ENCODE measurements around the gene MLIP.

Gene MLIP

DNA sequence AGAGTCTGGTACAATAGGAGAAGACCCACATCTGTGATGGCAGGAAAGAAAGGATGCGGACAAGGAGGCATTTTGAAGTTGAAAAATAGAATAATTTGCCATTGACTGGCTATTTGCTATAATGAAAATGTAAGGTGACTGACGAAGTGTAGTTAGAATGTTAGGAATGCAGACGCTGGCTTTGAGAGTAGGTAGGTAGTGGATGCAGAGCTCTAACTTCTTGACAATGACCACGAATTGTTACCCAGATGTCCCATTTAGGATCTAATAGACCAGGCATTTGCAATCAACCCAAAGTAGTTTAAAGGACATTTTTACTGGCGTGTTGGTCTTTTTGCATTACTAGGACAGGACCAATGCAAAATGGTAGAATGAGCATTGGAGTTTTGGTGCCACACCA is 14.2 kb downstream of the MLIP start:
- no peak overlapping the region for H3K27ac ChIP-seq
- TF ChIP-seq, protein P1, sequence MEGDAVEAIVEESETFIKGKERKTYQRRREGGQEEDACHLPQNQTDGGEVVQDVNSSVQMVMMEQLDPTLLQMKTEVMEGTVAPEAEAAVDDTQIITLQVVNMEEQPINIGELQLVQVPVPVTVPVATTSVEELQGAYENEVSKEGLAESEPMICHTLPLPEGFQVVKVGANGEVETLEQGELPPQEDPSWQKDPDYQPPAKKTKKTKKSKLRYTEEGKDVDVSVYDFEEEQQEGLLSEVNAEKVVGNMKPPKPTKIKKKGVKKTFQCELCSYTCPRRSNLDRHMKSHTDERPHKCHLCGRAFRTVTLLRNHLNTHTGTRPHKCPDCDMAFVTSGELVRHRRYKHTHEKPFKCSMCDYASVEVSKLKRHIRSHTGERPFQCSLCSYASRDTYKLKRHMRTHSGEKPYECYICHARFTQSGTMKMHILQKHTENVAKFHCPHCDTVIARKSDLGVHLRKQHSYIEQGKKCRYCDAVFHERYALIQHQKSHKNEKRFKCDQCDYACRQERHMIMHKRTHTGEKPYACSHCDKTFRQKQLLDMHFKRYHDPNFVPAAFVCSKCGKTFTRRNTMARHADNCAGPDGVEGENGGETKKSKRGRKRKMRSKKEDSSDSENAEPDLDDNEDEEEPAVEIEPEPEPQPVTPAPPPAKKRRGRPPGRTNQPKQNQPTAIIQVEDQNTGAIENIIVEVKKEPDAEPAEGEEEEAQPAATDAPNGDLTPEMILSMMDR (IDR thresholded peaks at IDR 0.05) = no peak
- no peak for TF ChIP-seq ZFX (IDR thresholded peaks at IDR 0.05; ENCODE audit: borderline replicate concordance)

DNA sequence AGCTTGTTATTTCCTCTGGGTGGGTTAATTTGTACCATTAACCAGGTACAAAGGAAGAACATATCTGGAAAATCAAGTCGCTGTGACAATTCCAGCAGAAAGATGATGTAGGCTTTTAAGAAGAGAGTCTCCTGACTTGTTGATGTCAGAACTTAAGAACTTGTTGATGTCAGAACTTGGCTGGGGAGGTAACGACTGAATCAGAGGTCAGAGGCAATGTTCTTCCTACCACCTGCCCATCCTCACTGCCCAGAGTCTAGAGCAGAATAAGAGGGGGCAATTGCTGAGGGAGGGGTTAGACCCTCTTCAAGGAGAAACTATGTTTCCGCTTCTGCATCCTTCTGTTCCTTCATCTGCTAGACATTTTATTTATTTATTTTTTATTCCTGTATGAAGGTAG is 18.9 kb downstream of the MLIP start:
- TF ChIP-seq ZFX (IDR thresholded peaks at IDR 0.05; ENCODE audit: borderline replicate concordance) = no peak
- TF ChIP-seq, protein P1 (IDR thresholded peaks at IDR 0.05) = no peak
- no peak overlapping the region for H3K27ac ChIP-seq

DNA sequence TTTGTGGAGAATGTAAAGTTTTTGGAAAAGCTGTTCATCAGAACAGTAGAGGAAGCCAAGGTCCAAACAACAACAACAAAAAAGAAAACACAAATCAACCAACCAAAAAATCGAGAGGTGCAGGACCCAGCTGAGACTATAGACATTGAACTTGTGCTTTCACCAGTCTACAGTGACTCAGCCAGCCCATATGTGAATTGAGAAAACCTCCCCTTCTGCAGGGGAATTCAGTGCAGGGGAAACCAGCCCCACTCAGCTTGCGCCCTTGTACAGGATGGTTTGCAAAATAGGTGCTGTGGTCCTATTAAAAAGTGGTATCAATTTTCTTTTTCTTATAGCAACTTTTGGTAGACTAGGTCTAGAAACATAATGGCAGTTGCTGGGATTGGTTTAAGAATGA is 21.3 kb downstream of the MLIP start:
- H3K27ac ChIP-seq = no peak overlapping the region
- TF ChIP-seq, protein P1 (IDR thresholded peaks at IDR 0.05) = no peak
- no peak for TF ChIP-seq ZFX (IDR thresholded peaks at IDR 0.05; ENCODE audit: borderline replicate concordance)

DNA sequence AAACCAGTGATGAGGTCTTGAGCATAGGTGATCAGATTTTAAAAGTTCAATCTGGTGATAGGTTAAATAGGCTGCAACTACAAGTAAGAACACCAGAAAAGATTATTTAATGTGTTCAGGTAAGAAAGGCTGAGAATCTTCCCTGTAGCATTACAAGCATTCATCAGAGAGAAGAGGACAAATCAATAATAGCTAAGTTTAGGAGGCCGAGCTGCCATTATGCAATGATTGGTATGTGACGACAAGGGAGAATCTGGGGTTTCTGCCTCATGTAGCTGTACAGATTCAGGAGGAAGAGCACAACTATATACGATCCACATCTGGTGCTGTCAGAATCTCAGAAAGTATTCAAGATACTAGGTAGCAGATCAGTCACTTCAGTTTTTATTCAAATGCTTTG is 21.9 kb downstream of the MLIP start:
- no peak overlapping the region for H3K27ac ChIP-seq
- no peak for TF ChIP-seq ZFX (IDR thresholded peaks at IDR 0.05; ENCODE audit: borderline replicate concordance)
- TF ChIP-seq, protein P1 (IDR thresholded peaks at IDR 0.05) = no peak

DNA sequence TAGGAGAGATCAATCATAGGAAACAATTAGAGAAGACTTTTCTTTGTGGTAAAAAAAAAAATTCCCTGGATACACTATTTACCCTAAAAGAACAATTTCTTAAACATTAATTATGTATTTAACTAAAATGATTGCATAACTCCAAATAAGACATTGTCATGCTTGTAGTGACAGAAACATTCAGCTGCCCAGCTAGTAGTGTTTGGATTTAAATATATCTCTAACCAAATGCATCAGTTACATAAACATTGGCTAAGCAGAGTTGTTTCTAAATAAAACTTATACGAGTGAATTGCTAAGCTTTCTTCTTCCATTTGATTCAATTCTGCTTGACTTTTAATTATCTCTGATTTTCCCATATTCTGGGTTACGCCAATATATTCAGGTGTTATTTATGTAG is 23.7 kb downstream of the MLIP start:
- no peak for TF ChIP-seq ZFX (IDR thresholded peaks at IDR 0.05; ENCODE audit: borderline replicate concordance)
- TF ChIP-seq, protein P1 (IDR thresholded peaks at IDR 0.05) = no peak
- H3K27ac ChIP-seq = no peak overlapping the region

DNA sequence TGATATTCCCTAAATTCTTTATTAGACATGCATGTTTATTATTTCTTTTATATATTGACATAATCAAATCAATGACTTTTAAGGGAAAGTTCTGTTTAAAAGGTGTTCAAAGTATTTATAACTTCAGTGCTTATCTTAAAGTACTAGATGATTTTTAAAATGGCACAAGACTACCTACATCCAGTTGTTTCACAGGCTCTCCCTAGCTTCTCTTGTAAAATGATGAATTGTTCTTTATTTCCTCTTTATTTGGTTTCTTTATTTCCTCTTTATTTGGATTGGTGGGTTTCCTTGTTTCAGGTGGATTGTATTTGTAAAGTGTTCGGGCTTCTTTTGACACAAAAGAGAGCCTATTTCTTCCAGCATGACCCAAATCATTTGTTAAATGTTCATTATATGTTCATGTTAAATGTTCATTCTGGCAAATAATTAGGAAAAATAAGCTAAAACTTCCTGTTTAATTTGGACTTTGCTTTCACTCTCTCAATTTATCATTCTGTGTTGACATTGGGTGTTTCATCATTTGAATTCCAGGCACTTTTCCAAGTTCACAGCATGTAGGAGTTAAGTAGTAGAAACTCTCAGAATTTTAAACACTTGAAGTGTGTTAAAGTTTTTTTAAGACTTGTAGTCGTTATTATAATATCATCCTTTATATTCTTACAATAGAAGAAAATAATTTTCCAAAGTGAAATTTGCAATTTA is 24.6 kb downstream of the MLIP start:
- H3K27ac ChIP-seq = peak overlapping the region; percentile 30; the same call in 1 of the 2 replicates
- TF ChIP-seq, protein P1 (IDR thresholded peaks at IDR 0.05) = no peak
- TF ChIP-seq ZFX (IDR thresholded peaks at IDR 0.05; ENCODE audit: borderline replicate concordance) = no peak

DNA sequence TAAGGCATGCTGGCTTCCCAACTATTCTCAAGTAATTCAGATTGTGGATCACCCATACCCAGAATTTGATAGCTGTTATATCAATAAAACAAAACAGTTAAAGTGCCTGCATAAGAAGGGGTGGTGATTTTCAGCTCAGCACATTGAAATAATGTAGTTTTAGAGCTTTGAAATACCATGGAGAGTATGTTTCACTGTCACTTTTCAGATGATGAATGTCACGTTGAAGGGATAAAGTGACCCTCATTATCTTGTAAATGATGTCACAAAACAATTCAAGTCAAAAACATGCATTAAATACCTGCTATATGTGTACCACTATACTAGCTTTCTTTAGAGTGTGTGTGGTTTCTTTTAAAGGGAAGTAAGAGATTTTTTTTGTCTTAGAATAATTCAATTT is 27.6 kb downstream of the MLIP start:
- no peak overlapping the region for H3K27ac ChIP-seq
- TF ChIP-seq ZFX (IDR thresholded peaks at IDR 0.05; ENCODE audit: borderline replicate concordance) = no peak
- TF ChIP-seq, protein P1 (IDR thresholded peaks at IDR 0.05) = no peak

Measured in 22Rv1 (cell line).